Measurements from ENCODE around the gene TLE2. TPM values are rescaled to one million over a fixed set of nuclear protein-coding genes. Genes with fewer than 3 reads are reported as not detected.
A peak's percentile ranks its signal among the peaks of the same experiment; 100 is the strongest.

The TLE2 gene
- total and polyA plus RNA-seq, 9 of the 15 experiments (the other 6 are each of a cell fraction or from before 2014, with no cell fraction given): 0.35 to 13.1 (median 6.2) TPM

- TF ChIP-seq NBN (IDR thresholded peaks at IDR 0.05; ENCODE audit: low read depth) (peak; percentile 95), ELK1 (CRISPR knock-in tag; IDR thresholded peaks at IDR 0.05) (no peak), IRF2 (CRISPR knock-in tag; IDR thresholded peaks at IDR 0.05) (no peak), ZNF589 (CRISPR knock-in tag; IDR thresholded peaks at IDR 0.05; ENCODE audit: low read depth) (peak; percentile 94), ATF1 (CRISPR knock-in tag; IDR thresholded peaks at IDR 0.05) (peak; percentile 67), ATF1 (tag; IDR thresholded peaks at IDR 0.05) (peak; percentile 98), SAP30 (IDR thresholded peaks at IDR 0.05; ENCODE audit: borderline replicate concordance, insufficient read depth, low read depth, low read length, poor library complexity, severe bottlenecking) (no peak), KDM5B (IDR thresholded peaks at IDR 0.05; ENCODE audit: insufficient replicate concordance, low read depth, low read length) (no peak), NCOA2 (IDR thresholded peaks at IDR 0.05; ENCODE audit: partially characterized antibody in 2 of 2) (no peak), TAF1 (IDR thresholded peaks at IDR 0.05; ENCODE audit: control insufficient read depth, extremely low read depth, insufficient read depth, low read length, severe bottlenecking) (peak; percentile 49), TRIM24 (IDR thresholded peaks at IDR 0.05) (no peak), ZNF232 (CRISPR knock-in tag; IDR thresholded peaks at IDR 0.05) (no peak), ZEB2 (IDR thresholded peaks at IDR 0.05) (no peak), RFX5 (IDR thresholded peaks at IDR 0.05; ENCODE audit: low read depth, low read length) (peak; percentile 83), U2AF1 (optimal IDR thresholded peaks at IDR 0.05; ENCODE audit: low read depth, low read length) (no peak), TGIF2 (CRISPR knock-in tag; IDR thresholded peaks at IDR 0.05) (no peak), BACH1 (tag; IDR thresholded peaks at IDR 0.05) (peak; percentile 76; the same call in 1 of the 2 replicates), SMC3 (conservative IDR thresholded peaks at IDR 0.05; ENCODE audit: insufficient read depth, low read depth, low read length) (no peak), ZNF551 (CRISPR knock-in tag; IDR thresholded peaks at IDR 0.05) (no peak), SRF (CRISPR knock-in tag; IDR thresholded peaks at IDR 0.05) (0 out of 4 replicates have a peak, but pooled peaks of 1 of the 2 experiments have one; percentile 20), PHF21A (IDR thresholded peaks at IDR 0.05; ENCODE audit: borderline replicate concordance, low read depth) (peak; percentile 97), DNMT1 (IDR thresholded peaks at IDR 0.05) (no peak)
- TF ChIP-seq, protein P1, sequence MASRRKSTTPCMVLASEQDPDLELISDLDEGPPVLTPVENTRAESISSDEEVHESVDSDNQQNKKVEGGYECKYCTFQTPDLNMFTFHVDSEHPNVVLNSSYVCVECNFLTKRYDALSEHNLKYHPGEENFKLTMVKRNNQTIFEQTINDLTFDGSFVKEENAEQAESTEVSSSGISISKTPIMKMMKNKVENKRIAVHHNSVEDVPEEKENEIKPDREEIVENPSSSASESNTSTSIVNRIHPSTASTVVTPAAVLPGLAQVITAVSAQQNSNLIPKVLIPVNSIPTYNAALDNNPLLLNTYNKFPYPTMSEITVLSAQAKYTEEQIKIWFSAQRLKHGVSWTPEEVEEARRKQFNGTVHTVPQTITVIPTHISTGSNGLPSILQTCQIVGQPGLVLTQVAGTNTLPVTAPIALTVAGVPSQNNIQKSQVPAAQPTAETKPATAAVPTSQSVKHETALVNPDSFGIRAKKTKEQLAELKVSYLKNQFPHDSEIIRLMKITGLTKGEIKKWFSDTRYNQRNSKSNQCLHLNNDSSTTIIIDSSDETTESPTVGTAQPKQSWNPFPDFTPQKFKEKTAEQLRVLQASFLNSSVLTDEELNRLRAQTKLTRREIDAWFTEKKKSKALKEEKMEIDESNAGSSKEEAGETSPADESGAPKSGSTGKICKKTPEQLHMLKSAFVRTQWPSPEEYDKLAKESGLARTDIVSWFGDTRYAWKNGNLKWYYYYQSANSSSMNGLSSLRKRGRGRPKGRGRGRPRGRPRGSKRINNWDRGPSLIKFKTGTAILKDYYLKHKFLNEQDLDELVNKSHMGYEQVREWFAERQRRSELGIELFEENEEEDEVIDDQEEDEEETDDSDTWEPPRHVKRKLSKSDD (conservative IDR thresholded peaks at IDR 0.05; ENCODE audit: low read length): no peak
- TF ChIP-seq, protein P2, sequence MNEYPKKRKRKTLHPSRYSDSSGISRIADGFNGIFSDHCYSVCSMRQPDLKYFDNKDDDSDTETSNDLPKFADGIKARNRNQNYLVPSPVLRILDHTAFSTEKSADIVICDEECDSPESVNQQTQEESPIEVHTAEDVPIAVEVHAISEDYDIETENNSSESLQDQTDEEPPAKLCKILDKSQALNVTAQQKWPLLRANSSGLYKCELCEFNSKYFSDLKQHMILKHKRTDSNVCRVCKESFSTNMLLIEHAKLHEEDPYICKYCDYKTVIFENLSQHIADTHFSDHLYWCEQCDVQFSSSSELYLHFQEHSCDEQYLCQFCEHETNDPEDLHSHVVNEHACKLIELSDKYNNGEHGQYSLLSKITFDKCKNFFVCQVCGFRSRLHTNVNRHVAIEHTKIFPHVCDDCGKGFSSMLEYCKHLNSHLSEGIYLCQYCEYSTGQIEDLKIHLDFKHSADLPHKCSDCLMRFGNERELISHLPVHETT (CRISPR knock-in tag; conservative IDR thresholded peaks at IDR 0.05 in 1 of 2, IDR thresholded peaks at IDR 0.05 in 1 of 2): 0 out of 4 replicates have a peak, but pooled peaks of 1 of the 2 experiments have one; percentile 11
These were observed 6.5 kb upstream of the TLE2 start (continued) for GRCh38 chr19:3035542-3036118.
